IMR-90 (cell line): ENCODE results near the gene RFX4. TPM values are rescaled to one million over a fixed set of nuclear protein-coding genes. Genes with fewer than 3 reads are reported as not detected.

Experiments used
- ATAC-seq: fragments of 200-7000 bp; cut with Tn5 transposase; 2 replicates; pipeline ENCODE4 v1.9.1; 2020; ENCODE audit warnings: low read depth, mild to moderate bottlenecking, moderate library complexity
- BruUV-seq: library from RNA; stranded (reverse); fragments of 400-500 nt; replicated peaks from 2 replicates; lab custom pipeline; 2021; lab: Mats Ljungman, UMichigan
- CTCF ChIA-PET: fragments of 300-600 bp; formaldehyde crosslinking; extraction: SDS; loops from one replicate; lab custom pipeline; 2021; ENCODE audit warnings: antibody characterized with exemption; lab: Yijun Ruan, JAX
- POLR2A ChIA-PET: fragments of 300-600 bp; sonication (Branson Sonifier 250); formaldehyde crosslinking; loops from one replicate; lab custom pipeline; 2022; ENCODE audit warnings: antibody characterized with exemption; ENCODE audit not compliant: unreplicated experiment; lab: Charles Lee
- DNase-seq: peaks from one replicate; pipeline ENCODE4 v3.0.0; 2013
- H2AFZ ChIP-seq: replicated peaks from 2 replicates; pipeline ENCODE3; 2013; ENCODE audit warnings: low read length, mild to moderate bottlenecking; ENCODE audit not compliant: poor library complexity
- H2AK5ac ChIP-seq: 2 replicates; pipeline ENCODE4 v1.6.1; 2013; ENCODE audit warnings: low read depth, low read length, inconsistent platforms
- H2AK9ac ChIP-seq: replicated peaks from 2 replicates; pipeline ENCODE3; 2013; ENCODE audit warnings: mild to moderate bottlenecking, low read depth, low read length, moderate library complexity; ENCODE audit not compliant: poor library complexity
- H2BK120ac ChIP-seq: 2 replicates; pipeline ENCODE4 v1.6.1; 2013; ENCODE audit warnings: low read depth, low read length, inconsistent platforms
- H2BK15ac ChIP-seq: 3 replicates; pipeline ENCODE4 v1.6.1; 2013; ENCODE audit warnings: low read depth, low read length, inconsistent platforms
- H2BK20ac ChIP-seq: 2 replicates; pipeline ENCODE4 v1.6.1; 2013; ENCODE audit warnings: low read depth, mild to moderate bottlenecking, inconsistent platforms, low read length, moderate library complexity
- H2BK5ac ChIP-seq: 2 replicates; pipeline ENCODE4 v1.6.1; 2013; ENCODE audit warnings: mild to moderate bottlenecking, low read depth, low read length, inconsistent platforms; ENCODE audit not compliant: poor library complexity, severe bottlenecking
- H3K14ac ChIP-seq: replicated peaks from 2 replicates; pipeline ENCODE4 v1.6.1; 2013; ENCODE audit warnings: low read depth, low read length, inconsistent platforms
- H3K18ac ChIP-seq: 2 replicates; pipeline ENCODE4 v1.6.1; 2013; ENCODE audit warnings: low read depth, low read length, control low read depth
- H3K23ac ChIP-seq: 2 replicates; pipeline ENCODE4 v1.6.1; 2013; ENCODE audit warnings: low read depth, low read length, inconsistent platforms
- H3K27ac ChIP-seq: 2 replicates; pipeline ENCODE4 v1.5.1; 2013; ENCODE audit warnings: mild to moderate bottlenecking, control low read depth, low read length; ENCODE audit not compliant: insufficient read depth
- H3K27me3 ChIP-seq: 2 replicates; pipeline ENCODE4 v1.6.1; 2013; ENCODE audit warnings: low read length; ENCODE audit not compliant: control insufficient read depth, insufficient read depth
- H3K36me3 ChIP-seq: 2 replicates; pipeline ENCODE4 v1.6.1; 2013; ENCODE audit warnings: low read length, mixed read lengths; ENCODE audit not compliant: control insufficient read depth, insufficient read depth
- H3K4ac ChIP-seq: 2 replicates; pipeline ENCODE4 v1.6.1; 2013; ENCODE audit warnings: low read depth, low read length, inconsistent platforms
- H3K4me1 ChIP-seq: 2 replicates; pipeline ENCODE4 v1.6.1; 2013; ENCODE audit warnings: low read length, mixed read lengths; ENCODE audit not compliant: control insufficient read depth, insufficient read depth
- H3K4me2 ChIP-seq: 2 replicates; pipeline ENCODE4 v1.6.1; 2013; ENCODE audit warnings: low read depth, mild to moderate bottlenecking, control low read depth, low read length, moderate library complexity
- H3K4me3 ChIP-seq: 2 replicates; pipeline ENCODE4 v1.5.1; 2013; ENCODE audit warnings: low read depth, mild to moderate bottlenecking, control low read depth, low read length, moderate library complexity; ENCODE audit not compliant: insufficient read depth
- H3K56ac ChIP-seq: 2 replicates; pipeline ENCODE4 v1.6.1; 2013; ENCODE audit warnings: low read length, inconsistent platforms; ENCODE audit not compliant: insufficient read depth; ENCODE audit errors: extremely low read depth
- H3K79me1 ChIP-seq, 2 experiments: 2 replicates each; pipeline ENCODE4 v1.6.1; 2013; ENCODE audit warnings: low read length in 2 of 2, inconsistent platforms in 1 of 2, low read depth in 1 of 2
- H3K9ac ChIP-seq: 2 replicates; pipeline ENCODE4 v1.6.1; 2013; ENCODE audit warnings: low read depth, low read length, control low read depth
- H3K9me1 ChIP-seq: 2 replicates; pipeline ENCODE4 v1.6.1; 2013; ENCODE audit warnings: low read length, inconsistent platforms; ENCODE audit not compliant: insufficient read depth
- H3K9me3 ChIP-seq: 2 replicates; pipeline ENCODE4 v1.6.1; 2013; ENCODE audit warnings: low read length; ENCODE audit not compliant: control insufficient read depth, insufficient read depth
- H4K20me1 ChIP-seq: 2 replicates; pipeline ENCODE4 v1.6.1; 2013; ENCODE audit warnings: low read length, inconsistent platforms; ENCODE audit not compliant: insufficient read depth
- H4K5ac ChIP-seq: 2 replicates; pipeline ENCODE4 v1.6.1; 2013; ENCODE audit warnings: mild to moderate bottlenecking, low read depth, low read length, control low read depth
- H4K8ac ChIP-seq, 2 experiments: 2 replicates each; pipeline ENCODE4 v1.6.1; 2013; ENCODE audit warnings: low read depth in 2 of 2, low read length in 2 of 2, control low read depth in 1 of 2, inconsistent platforms in 1 of 2
- H4K91ac ChIP-seq: 2 replicates; pipeline ENCODE4 v1.6.1; 2013; ENCODE audit warnings: low read depth, low read length, inconsistent platforms; ENCODE audit not compliant: insufficient read depth
- ELK1 ChIP-seq: fragments of 150-350 bp; IDR thresholded peaks from 2 replicates; pipeline ENCODE4 v1.6.1; 2016; ENCODE audit warnings: low read depth, mild to moderate bottlenecking, low read length, moderate library complexity, borderline replicate concordance
- MAFK ChIP-seq: IDR thresholded peaks from 2 replicates; pipeline ENCODE4 v1.6.1; 2012; ENCODE audit warnings: low read depth, low read length, improper control_type of control experiment
- MAZ ChIP-seq: IDR thresholded peaks from 2 replicates; pipeline ENCODE4 v1.6.1; 2012; ENCODE audit warnings: low read depth, mild to moderate bottlenecking, low read length, improper control_type of control experiment, moderate library complexity, borderline replicate concordance
- NFE2L2 ChIP-seq: fragments of 150-350 bp; IDR thresholded peaks from 2 replicates; pipeline ENCODE4 v1.6.1; 2016; ENCODE audit warnings: low read depth, mild to moderate bottlenecking, low read length
- WGBS, 2 experiments: methylation state at CpG; one replicate each; pipeline versions ENCODE4 v1.1.5 to v1.1.7; 2013; ENCODE audit warnings: missing lambda C conversion rate in 2 of 2; ENCODE audit not compliant: insufficient read length in 1 of 2; ENCODE audit errors: extremely low coverage in 2 of 2; 5-methylcytosine and 5-hydroxymethylcytosine counted together
- dilution Hi-C: fragments of 300-500 bp; cut with HindIII; formaldehyde crosslinking; loops from one replicate; pipeline ENCODE4 v1.14.3; 2018; ENCODE audit warnings: low sequenced_read_pairs; ENCODE audit not compliant: unreplicated experiment
- in situ Hi-C: fragments of 300-500 bp; cut with MboI; formaldehyde crosslinking; loops from 3 replicates; pipeline ENCODE4 v1.14.3; 2019; ENCODE audit warnings: low sequenced_read_pairs, inconsistent platforms, mixed read lengths
- intact Hi-C: fragments of 100-400 bp; cut with micrococcal nuclease; formaldehyde crosslinking; loops from 2 replicates; pipeline ENCODE4 v1.10.0; 2022
- polyA plus RNA-seq, 3 experiments: library from polyadenylated mRNA; depleted of rRNA; stranded (reverse); fragments of >200 nt; gene quantifications; 2 replicates each; pipeline ENCODE4 v1.2.3, GENCODE V29; 2012; ENCODE audit warnings: low replicate concordance in 1 of 3
- total RNA-seq: library from RNA; depleted of rRNA; stranded (reverse); fragments of >200 nt; gene quantifications from 2 replicates; pipeline ENCODE4 v1.2.3, GENCODE V29; 2012

Gene RFX4
- total and polyA plus RNA-seq, 2 of the 4 experiments (the other 2 are of a cell fraction): not detected

GRCh38 chr12:106753526-106753925 lies 170.7 kb downstream of the RFX4 start:
- H3K27ac ChIP-seq: no peak overlapping the region
- no peaks in the 10 kb centered on the region for H4K20me1 ChIP-seq
- H4K91ac ChIP-seq: no peak overlapping the region
- in situ Hi-C loops: no loop called here
- H3K27me3 ChIP-seq: peaks cover 2% of the 10 kb centered on the region; the same call in 1 of the 2 replicates
- no peak overlapping the region for H2BK15ac ChIP-seq
- no peak overlapping the region for H2BK120ac ChIP-seq
- H3K4ac ChIP-seq: no peak overlapping the region
- H3K23ac ChIP-seq: no peak overlapping the region
- DNase-seq: no peak
- H3K9me3 ChIP-seq: no peaks in the 10 kb centered on the region
- intact Hi-C loops: no loop called here
- no peak overlapping the region for H3K14ac ChIP-seq
- H3K79me1 ChIP-seq: no peaks in the 10 kb centered on the region
- no peak overlapping the region for H2AFZ ChIP-seq
- no CpG with 5 or more reads among the region's 7 CpGs for WGBS, 2 experiments
- dilution Hi-C loops: no loop called here
- H3K9me1 ChIP-seq: no peaks in the 10 kb centered on the region
- BruUV-seq: no TSS peak
- H3K4me3 ChIP-seq: no peak overlapping the region
- H2BK20ac ChIP-seq: no peak overlapping the region
- H4K5ac ChIP-seq: no peak overlapping the region
- CTCF ChIA-PET: interaction anchor here (0.6 kb wide), 1 partner anchor 351 kb away, joined by 3 read pairs; no protein-coding TSS in a partner anchor
- no peak overlapping the region for H3K56ac ChIP-seq
- no peak overlapping the region for H3K9ac ChIP-seq
- H2BK5ac ChIP-seq: no peak overlapping the region
- H3K4me1 ChIP-seq: no peaks in the 10 kb centered on the region
- peak overlapping the region; percentile 42 for H2AK9ac ChIP-seq
- no peak overlapping the region for H3K4me2 ChIP-seq
- POLR2A ChIA-PET: no interaction called here
- ATAC-seq: no peak
- H4K8ac ChIP-seq: no peak overlapping the region
- TF ChIP-seq MAFK (no peak), ELK1 (no peak), MAZ (no peak), NFE2L2 (no peak)
- no peaks in the 10 kb centered on the region for H3K36me3 ChIP-seq
- H3K18ac ChIP-seq: no peak overlapping the region
- no peak overlapping the region for H2AK5ac ChIP-seq
